Retinal pigment epithelial cell (primary cell): ENCODE results near the gene KHDC1.
"Not testable (repeated sequence)": the region's sequence is repeated elsewhere in the genome, so short reads cannot be mapped to it uniquely, and the experiment has no call there.

ENCODE experiments used
- DNase-seq: peaks from one replicate; pipeline ENCODE4 v3.0.0-alpha.2; 2010; ENCODE audit warnings: low read depth
- H3K4me3 ChIP-seq: 2 replicates; pipeline ENCODE4 v1.5.1; 2011; ENCODE audit warnings: mild to moderate bottlenecking, low read length, control low read depth, moderate library complexity
- CTCF ChIP-seq: conservative IDR thresholded peaks from 2 replicates; pipeline ENCODE4 v1.5.1; 2011; ENCODE audit warnings: low read depth, low read length, control low read depth, inconsistent platforms

The KHDC1 gene

GRCh38 chr6:73262671-73263569 lies at the start of gene KHDC1:
KHDC1 (minus strand) TSS chr6:73263196; CDS start chr6:73242517, 20,679 bp downstream.
- no peak for DNase-seq
- peak within 1 kb of the TSS; percentile 73 for H3K4me3 ChIP-seq

GRCh38 chr6:73310503-73310845 lies 47.5 kb upstream of the KHDC1 start:
- peak overlapping the region; percentile 83 for H3K4me3 ChIP-seq
- DNase-seq, result not testable (repeated sequence)

More at GRCh38 chr6:73262671-73263569, at the start of gene KHDC1:
- TF ChIP-seq CTCF, result peak; percentile 14

GRCh38 chr6:73309785-73310502 lies 46.9 kb upstream of the KHDC1 start:
- peak; percentile 77 for TF ChIP-seq CTCF
- peak; percentile 25 for DNase-seq
- H3K4me3 ChIP-seq, result peak overlapping the region; percentile 83

GRCh38 chr6:73309535-73309784 lies 46.5 kb upstream of the KHDC1 start:
- TF ChIP-seq CTCF, result no peak
- peak overlapping the region; percentile 83 for H3K4me3 ChIP-seq
- no peak for DNase-seq

- H3K4me3 ChIP-seq, result peak overlapping the region; percentile 83
- DNase-seq, result no peak
- TF ChIP-seq CTCF, result peak; percentile 35
Measured at GRCh38 chr6:73308712-73309534, 45.9 kb upstream of the KHDC1 start.

GRCh38 chr6:73303773-73304172 lies 40.8 kb upstream of the KHDC1 start:
- H3K4me3 ChIP-seq, DNase-seq: not testable (repeated sequence)

GRCh38 chr6:73302339-73302738 lies 39.3 kb upstream of the KHDC1 start:
- no peak overlapping the region for H3K4me3 ChIP-seq
- DNase-seq, result no peak
- TF ChIP-seq CTCF, result no peak
